WTC11 (cell line): Measurements from ENCODE around the gene BEGAIN. TPM values are rescaled to one million over a fixed set of nuclear protein-coding genes. Genes with fewer than 3 reads are reported as not detected.
A peak's percentile ranks its signal among the peaks of the same experiment; 100 is the strongest.

Experiments used
- ATAC-seq: fragments of 200-7000 bp; cut with Tn5 transposase; 2 replicates; pipeline ENCODE4 v1.10.0; 2021; ENCODE audit warnings: mild to moderate bottlenecking, moderate library complexity
- CTCF ChIA-PET: fragments of 300-600 bp; sonication (Branson Sonifier 250); formaldehyde crosslinking; loops from one replicate; lab custom pipeline; 2021; ENCODE audit warnings: antibody characterized with exemption; lab: Charles Lee
- POLR2A ChIA-PET: fragments of 350-600 bp; sonication (Branson Sonifier 250); formaldehyde crosslinking; loops from one replicate; lab custom pipeline; 2021; ENCODE audit warnings: antibody characterized with exemption; lab: Charles Lee
- DNase-seq: peaks from one replicate; pipeline ENCODE4 v3.0.0; 2021; ENCODE audit warnings: low spot score
- H3K27ac Mint-ChIP-seq: 2 replicates; pipeline ENCODE4 v1.8.0; 2021; ENCODE audit warnings: mixed read lengths
- H3K27me3 Mint-ChIP-seq: 2 replicates; pipeline ENCODE4 v1.8.0; 2021; ENCODE audit warnings: low read depth, mild to moderate bottlenecking, moderate library complexity, mixed read lengths
- H3K36me3 Mint-ChIP-seq: 2 replicates; pipeline ENCODE4 v1.8.0; 2021; ENCODE audit warnings: mixed read lengths
- H3K4me1 Mint-ChIP-seq: 2 replicates; pipeline ENCODE4 v1.8.0; 2022; ENCODE audit warnings: mixed read lengths
- H3K4me3 Mint-ChIP-seq: 2 replicates; pipeline ENCODE4 v1.8.0; 2021; ENCODE audit warnings: mild to moderate bottlenecking, moderate library complexity, mixed read lengths
- H3K9me3 Mint-ChIP-seq: 2 replicates; pipeline ENCODE4 v1.8.0; 2021; ENCODE audit warnings: mixed read lengths
- CBFB ChIP-seq: sonication (generic); formaldehyde crosslinking; IDR thresholded peaks from 2 replicates; pipeline ENCODE4 v1.8.1; 2022; ENCODE audit warnings: mild to moderate bottlenecking, low read depth, missing genetic modification reagents
- CREB1 ChIP-seq: sonication (generic); formaldehyde crosslinking; IDR thresholded peaks from 2 replicates; pipeline ENCODE4 v1.8.0; 2023; ENCODE audit warnings: mild to moderate bottlenecking, missing genetic modification reagents
- CREM ChIP-seq: sonication (generic); formaldehyde crosslinking; IDR thresholded peaks from 2 replicates; pipeline ENCODE4 v1.8.1; 2022; ENCODE audit warnings: mild to moderate bottlenecking, missing genetic modification reagents, moderate library complexity
- E2F1 ChIP-seq: sonication (generic); formaldehyde crosslinking; IDR thresholded peaks from 2 replicates; pipeline ENCODE4 v1.8.0; 2022; ENCODE audit warnings: mild to moderate bottlenecking, missing genetic modification reagents
- ESRRA ChIP-seq: sonication (generic); formaldehyde crosslinking; IDR thresholded peaks from 2 replicates; pipeline ENCODE4 v1.8.1; 2022; ENCODE audit warnings: mild to moderate bottlenecking, missing genetic modification reagents, borderline replicate concordance
- FOXP1 ChIP-seq: sonication (generic); formaldehyde crosslinking; IDR thresholded peaks from 2 replicates; pipeline ENCODE4 v1.8.0; 2022; ENCODE audit warnings: missing genetic modification reagents, mild to moderate bottlenecking, moderate library complexity, borderline replicate concordance
- GRHL2 ChIP-seq: fragments of 250-450 bp; sonication (Bioruptor Pico); IDR thresholded peaks from 2 replicates; pipeline ENCODE4 v1.8.0; 2022; ENCODE audit warnings: mild to moderate bottlenecking, moderate library complexity; ENCODE audit not compliant: insufficient replicate concordance, severe bottlenecking
- GTF2I ChIP-seq: fragments of 250-450 bp; sonication (Bioruptor Pico); conservative IDR thresholded peaks from 2 replicates; pipeline ENCODE4 v1.4.0; 2021; ENCODE audit warnings: mild to moderate bottlenecking
- HMGA2 ChIP-seq: fragments of 250-450 bp; sonication (Bioruptor Pico); IDR thresholded peaks from 2 replicates; pipeline ENCODE4 v1.4.0; 2021; ENCODE audit warnings: mild to moderate bottlenecking, moderate library complexity
- JAZF1 ChIP-seq: fragments of 250-450 bp; sonication (Bioruptor Pico); IDR thresholded peaks from 2 replicates; pipeline ENCODE4 v1.9.0; 2021; ENCODE audit warnings: moderate library complexity, mild to moderate bottlenecking, inconsistent platforms
- MYBL2 ChIP-seq: sonication (generic); formaldehyde crosslinking; IDR thresholded peaks from 2 replicates; pipeline ENCODE4 v1.8.1; 2023; ENCODE audit warnings: mild to moderate bottlenecking, moderate library complexity, missing genetic modification reagents
- OVOL2 ChIP-seq: fragments of 250-450 bp; sonication (Bioruptor Pico); IDR thresholded peaks from 2 replicates; pipeline ENCODE4 v1.9.0; 2021; ENCODE audit warnings: mild to moderate bottlenecking, borderline replicate concordance
- RORB ChIP-seq: fragments of 250-450 bp; sonication (Bioruptor Pico); IDR thresholded peaks from 2 replicates; pipeline ENCODE4 v1.9.0; 2021; ENCODE audit warnings: mild to moderate bottlenecking
- SMAD3 ChIP-seq: sonication (generic); formaldehyde crosslinking; IDR thresholded peaks from 2 replicates; pipeline ENCODE4 v1.8.0; 2022; ENCODE audit warnings: missing genetic modification reagents, mild to moderate bottlenecking, borderline replicate concordance
- TP53 ChIP-seq: sonication (generic); formaldehyde crosslinking; IDR thresholded peaks from 2 replicates; pipeline ENCODE4 v1.8.1; 2023; ENCODE audit warnings: mild to moderate bottlenecking, missing genetic modification reagents
- ZBTB21 ChIP-seq: sonication (generic); formaldehyde crosslinking; IDR thresholded peaks from 2 replicates; pipeline ENCODE4 v1.8.1; 2023; ENCODE audit warnings: mild to moderate bottlenecking, missing genetic modification reagents, borderline replicate concordance
- ZNF232 ChIP-seq: sonication (generic); formaldehyde crosslinking; IDR thresholded peaks from 2 replicates; pipeline ENCODE4 v1.8.0; 2022; ENCODE audit warnings: mild to moderate bottlenecking, missing genetic modification reagents
- ZNF396 ChIP-seq: fragments of 250-450 bp; sonication (Bioruptor Pico); IDR thresholded peaks from 2 replicates; pipeline ENCODE4 v1.8.0; 2021; ENCODE audit warnings: mild to moderate bottlenecking, moderate library complexity, borderline replicate concordance
- ZNF671 ChIP-seq: fragments of 250-450 bp; sonication (Bioruptor Pico); IDR thresholded peaks from 2 replicates; pipeline ENCODE4 v1.8.0; 2021; ENCODE audit warnings: mild to moderate bottlenecking
- total RNA-seq: library from RNA; stranded (reverse); gene quantifications from 3 replicates; pipeline ENCODE4 v1.2.3, GENCODE V29; 2021
- TF ChIP-seq, protein P1 (sequence below): fragments of 200-600 bp; IDR thresholded peaks from 2 replicates; pipeline ENCODE4 v1.8.0; 2022; ENCODE audit warnings: antibody characterized with exemption
- TF ChIP-seq, protein P2 (sequence below): sonication (generic); formaldehyde crosslinking; IDR thresholded peaks from 2 replicates; pipeline ENCODE4 v1.8.1; 2023; ENCODE audit warnings: mild to moderate bottlenecking, missing genetic modification reagents
- TF ChIP-seq, protein P3 (sequence below): sonication (generic); formaldehyde crosslinking; IDR thresholded peaks from 2 replicates; pipeline ENCODE4 v1.8.0; 2023; ENCODE audit warnings: missing genetic modification reagents
- TF ChIP-seq, protein P4 (sequence below): sonication (generic); formaldehyde crosslinking; IDR thresholded peaks from 2 replicates; pipeline ENCODE4 v1.8.0; 2022; ENCODE audit warnings: mild to moderate bottlenecking, missing genetic modification reagents
- TF ChIP-seq, protein P5 (sequence below): sonication (generic); formaldehyde crosslinking; IDR thresholded peaks from 2 replicates; pipeline ENCODE4 v1.8.1; 2023; ENCODE audit warnings: mild to moderate bottlenecking, missing genetic modification reagents
- TF ChIP-seq, protein P6 (sequence below): sonication (generic); formaldehyde crosslinking; IDR thresholded peaks from 2 replicates; pipeline ENCODE4 v1.8.1; 2022; ENCODE audit warnings: low read depth, missing genetic modification reagents, borderline replicate concordance
- TF ChIP-seq, protein P7 (sequence below): sonication (generic); formaldehyde crosslinking; IDR thresholded peaks from 2 replicates; pipeline ENCODE4 v1.8.1; 2022; ENCODE audit warnings: low read depth, mild to moderate bottlenecking, moderate library complexity, missing genetic modification reagents, borderline replicate concordance

The BEGAIN gene
- total RNA-seq, 1 experiment from 2014 or later: 1.3 TPM

DNA sequence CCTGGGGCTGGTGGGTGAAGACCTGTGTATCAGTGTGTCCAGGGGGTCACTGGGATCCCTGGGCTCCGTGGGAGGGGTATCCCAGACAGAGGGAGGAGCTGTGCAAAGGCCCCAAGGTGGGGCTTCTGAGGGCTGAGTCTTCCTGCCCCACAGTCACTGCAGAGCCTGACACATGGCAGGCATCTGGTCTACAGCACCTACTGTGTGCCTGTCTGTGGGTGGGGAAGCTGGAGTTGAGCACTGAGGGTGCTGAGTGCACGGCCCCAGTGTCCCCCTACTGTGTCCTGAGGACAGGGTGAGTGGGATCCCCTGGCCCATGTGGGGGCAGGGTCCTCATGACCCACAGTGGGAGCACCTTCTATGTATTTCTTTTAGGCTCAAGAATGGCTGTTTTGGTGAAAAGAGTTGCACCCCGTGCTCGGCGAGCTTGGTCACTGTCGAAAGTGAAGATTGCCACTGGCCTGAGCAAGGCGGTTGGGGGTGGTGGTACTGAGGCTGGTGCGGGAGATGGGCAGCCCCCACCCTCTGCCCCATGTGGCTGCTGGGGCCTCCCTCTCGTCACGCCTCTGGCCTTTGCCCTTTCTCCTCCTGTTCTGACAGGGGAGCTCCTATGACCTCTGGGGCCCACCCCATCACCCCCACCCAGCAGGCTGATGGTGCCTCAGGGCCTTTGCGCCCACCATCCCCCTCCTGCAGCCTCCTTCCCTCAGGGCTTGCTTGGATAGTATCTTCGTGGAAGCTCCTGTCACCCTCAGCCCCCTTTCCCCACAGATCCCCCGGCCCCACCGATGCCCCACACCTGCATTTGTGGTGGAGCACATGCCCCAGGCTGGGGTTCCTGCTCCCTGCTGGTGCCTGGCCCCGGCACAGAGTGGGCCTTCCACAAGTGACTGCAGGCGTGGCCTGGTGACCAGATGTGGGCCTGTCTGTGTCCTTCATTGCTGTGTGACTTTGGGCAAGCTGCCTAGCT lies 55.8 kb downstream of the BEGAIN start:
- DNase-seq: peak; percentile 6
- no peak overlapping the region for H3K27ac Mint-ChIP-seq

DNA sequence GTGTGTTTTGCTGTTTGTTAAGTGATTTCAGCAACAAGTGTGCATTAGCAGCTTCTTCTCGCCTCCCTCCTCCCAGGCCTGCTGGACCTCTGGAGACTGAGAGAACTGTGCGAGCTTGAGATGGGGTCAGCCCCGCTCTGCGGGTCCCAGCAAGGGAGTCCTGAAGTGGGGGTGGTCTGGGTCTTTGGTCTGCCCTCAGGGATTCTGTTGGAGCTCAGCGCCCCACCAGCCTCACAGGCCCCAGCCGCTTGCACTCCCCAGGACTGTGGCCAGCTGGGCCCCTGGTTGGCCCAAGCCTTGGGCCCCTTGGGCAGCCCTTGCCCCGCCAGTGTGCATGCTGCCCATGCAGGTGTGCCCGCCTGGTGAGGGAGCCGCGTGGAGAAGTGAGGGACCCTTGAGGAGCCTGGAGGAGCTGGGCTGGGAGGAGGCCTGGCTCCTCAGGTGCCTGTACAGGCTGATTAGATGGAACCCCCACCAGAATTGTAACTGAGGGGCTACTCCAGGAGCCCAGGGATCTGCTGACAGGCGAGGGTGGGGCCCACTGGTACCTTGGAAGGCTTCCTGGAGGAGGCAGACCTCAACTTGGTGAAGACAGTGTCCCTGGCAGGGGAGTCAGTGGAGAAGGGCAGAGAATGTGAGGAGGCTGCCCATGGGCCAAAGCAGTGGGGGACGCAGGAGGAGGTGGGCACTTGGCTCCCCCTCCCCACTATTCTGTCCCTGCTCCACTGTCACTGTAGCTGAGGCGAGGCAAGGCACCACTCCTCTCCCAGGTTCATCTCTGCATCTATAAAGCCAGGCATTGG lies 56.7 kb downstream of the BEGAIN start:
- peak; percentile 9 for DNase-seq
- Mint-ChIP-seq H3K27me3 (no peaks in the 10 kb centered on the region), H3K36me3 (no peaks in the 10 kb centered on the region), H3K4me3 (no peak overlapping the region), H3K27ac (no peak overlapping the region), H3K9me3 (no peaks in the 10 kb centered on the region), H3K4me1 (peaks cover 3% of the 10 kb centered on the region; the same call in 1 of the 2 replicates)
- ATAC-seq: no peak
- POLR2A ChIA-PET: interaction anchor here (0.6 kb wide), 1 partner anchor 15 kb away, joined by 6 read pairs; no protein-coding TSS in a partner anchor
- CTCF ChIA-PET: interaction anchor here (1.3 to 5.4 kb wide), 5 partner anchors 10 to 128 kb away, joined by 3 to 33 read pairs (median 5); no protein-coding TSS in a partner anchor
- TF ChIP-seq SMAD3 (CRISPR knock-in tag): no peak
- TF ChIP-seq ZNF232 (CRISPR knock-in tag): no peak
- TF ChIP-seq CREM (CRISPR knock-in tag): no peak
- TF ChIP-seq, protein P1, sequence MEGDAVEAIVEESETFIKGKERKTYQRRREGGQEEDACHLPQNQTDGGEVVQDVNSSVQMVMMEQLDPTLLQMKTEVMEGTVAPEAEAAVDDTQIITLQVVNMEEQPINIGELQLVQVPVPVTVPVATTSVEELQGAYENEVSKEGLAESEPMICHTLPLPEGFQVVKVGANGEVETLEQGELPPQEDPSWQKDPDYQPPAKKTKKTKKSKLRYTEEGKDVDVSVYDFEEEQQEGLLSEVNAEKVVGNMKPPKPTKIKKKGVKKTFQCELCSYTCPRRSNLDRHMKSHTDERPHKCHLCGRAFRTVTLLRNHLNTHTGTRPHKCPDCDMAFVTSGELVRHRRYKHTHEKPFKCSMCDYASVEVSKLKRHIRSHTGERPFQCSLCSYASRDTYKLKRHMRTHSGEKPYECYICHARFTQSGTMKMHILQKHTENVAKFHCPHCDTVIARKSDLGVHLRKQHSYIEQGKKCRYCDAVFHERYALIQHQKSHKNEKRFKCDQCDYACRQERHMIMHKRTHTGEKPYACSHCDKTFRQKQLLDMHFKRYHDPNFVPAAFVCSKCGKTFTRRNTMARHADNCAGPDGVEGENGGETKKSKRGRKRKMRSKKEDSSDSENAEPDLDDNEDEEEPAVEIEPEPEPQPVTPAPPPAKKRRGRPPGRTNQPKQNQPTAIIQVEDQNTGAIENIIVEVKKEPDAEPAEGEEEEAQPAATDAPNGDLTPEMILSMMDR: no peak
- TF ChIP-seq CBFB (CRISPR knock-in tag): no peak
- TF ChIP-seq E2F1 (CRISPR knock-in tag): no peak
- TF ChIP-seq CREB1: no peak
- no peak for TF ChIP-seq ZBTB21 (CRISPR knock-in tag)
- TF ChIP-seq, protein P2, sequence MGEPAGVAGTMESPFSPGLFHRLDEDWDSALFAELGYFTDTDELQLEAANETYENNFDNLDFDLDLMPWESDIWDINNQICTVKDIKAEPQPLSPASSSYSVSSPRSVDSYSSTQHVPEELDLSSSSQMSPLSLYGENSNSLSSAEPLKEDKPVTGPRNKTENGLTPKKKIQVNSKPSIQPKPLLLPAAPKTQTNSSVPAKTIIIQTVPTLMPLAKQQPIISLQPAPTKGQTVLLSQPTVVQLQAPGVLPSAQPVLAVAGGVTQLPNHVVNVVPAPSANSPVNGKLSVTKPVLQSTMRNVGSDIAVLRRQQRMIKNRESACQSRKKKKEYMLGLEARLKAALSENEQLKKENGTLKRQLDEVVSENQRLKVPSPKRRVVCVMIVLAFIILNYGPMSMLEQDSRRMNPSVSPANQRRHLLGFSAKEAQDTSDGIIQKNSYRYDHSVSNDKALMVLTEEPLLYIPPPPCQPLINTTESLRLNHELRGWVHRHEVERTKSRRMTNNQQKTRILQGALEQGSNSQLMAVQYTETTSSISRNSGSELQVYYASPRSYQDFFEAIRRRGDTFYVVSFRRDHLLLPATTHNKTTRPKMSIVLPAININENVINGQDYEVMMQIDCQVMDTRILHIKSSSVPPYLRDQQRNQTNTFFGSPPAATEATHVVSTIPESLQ: no peak
- TF ChIP-seq, protein P3, sequence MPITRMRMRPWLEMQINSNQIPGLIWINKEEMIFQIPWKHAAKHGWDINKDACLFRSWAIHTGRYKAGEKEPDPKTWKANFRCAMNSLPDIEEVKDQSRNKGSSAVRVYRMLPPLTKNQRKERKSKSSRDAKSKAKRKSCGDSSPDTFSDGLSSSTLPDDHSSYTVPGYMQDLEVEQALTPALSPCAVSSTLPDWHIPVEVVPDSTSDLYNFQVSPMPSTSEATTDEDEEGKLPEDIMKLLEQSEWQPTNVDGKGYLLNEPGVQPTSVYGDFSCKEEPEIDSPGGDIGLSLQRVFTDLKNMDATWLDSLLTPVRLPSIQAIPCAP (CRISPR knock-in tag): no peak
- TF ChIP-seq ZNF671: no peak
- TF ChIP-seq GTF2I (CRISPR knock-in tag): no peak
- no peak for TF ChIP-seq ZNF396 (CRISPR knock-in tag)
- no peak for TF ChIP-seq JAZF1 (CRISPR knock-in tag)
- TF ChIP-seq, protein P4, sequence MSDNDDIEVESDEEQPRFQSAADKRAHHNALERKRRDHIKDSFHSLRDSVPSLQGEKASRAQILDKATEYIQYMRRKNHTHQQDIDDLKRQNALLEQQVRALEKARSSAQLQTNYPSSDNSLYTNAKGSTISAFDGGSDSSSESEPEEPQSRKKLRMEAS (CRISPR knock-in tag): no peak
- TF ChIP-seq, protein P5, sequence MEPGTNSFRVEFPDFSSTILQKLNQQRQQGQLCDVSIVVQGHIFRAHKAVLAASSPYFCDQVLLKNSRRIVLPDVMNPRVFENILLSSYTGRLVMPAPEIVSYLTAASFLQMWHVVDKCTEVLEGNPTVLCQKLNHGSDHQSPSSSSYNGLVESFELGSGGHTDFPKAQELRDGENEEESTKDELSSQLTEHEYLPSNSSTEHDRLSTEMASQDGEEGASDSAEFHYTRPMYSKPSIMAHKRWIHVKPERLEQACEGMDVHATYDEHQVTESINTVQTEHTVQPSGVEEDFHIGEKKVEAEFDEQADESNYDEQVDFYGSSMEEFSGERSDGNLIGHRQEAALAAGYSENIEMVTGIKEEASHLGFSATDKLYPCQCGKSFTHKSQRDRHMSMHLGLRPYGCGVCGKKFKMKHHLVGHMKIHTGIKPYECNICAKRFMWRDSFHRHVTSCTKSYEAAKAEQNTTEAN (CRISPR knock-in tag): no peak

More for the DNA sequence above, 55.8 kb downstream of the BEGAIN start:
- Mint-ChIP-seq H3K4me3 (no peak overlapping the region), H3K4me1 (peaks cover 3% of the 10 kb centered on the region; the same call in 1 of the 2 replicates), H3K36me3 (no peaks in the 10 kb centered on the region), H3K9me3 (no peaks in the 10 kb centered on the region), H3K27me3 (no peaks in the 10 kb centered on the region)
- ATAC-seq: no peak
- POLR2A ChIA-PET: interaction anchor here (0.6 kb wide), 1 partner anchor 16 kb away, joined by 6 read pairs; no protein-coding TSS in a partner anchor
- CTCF ChIA-PET: interaction anchor here (0.8 to 5.4 kb wide), 3 partner anchors 15 to 114 kb away, joined by 3 to 33 read pairs (median 6); no protein-coding TSS in a partner anchor
- TF ChIP-seq FOXP1 (CRISPR knock-in tag) (no peak), RORB (CRISPR knock-in tag) (no peak), MYBL2 (CRISPR knock-in tag) (no peak), ESRRA (CRISPR knock-in tag) (no peak), TP53 (CRISPR knock-in tag) (no peak), GRHL2 (CRISPR knock-in tag) (no peak), OVOL2 (CRISPR knock-in tag) (no peak), HMGA2 (CRISPR knock-in tag) (no peak)
- TF ChIP-seq, protein P6, sequence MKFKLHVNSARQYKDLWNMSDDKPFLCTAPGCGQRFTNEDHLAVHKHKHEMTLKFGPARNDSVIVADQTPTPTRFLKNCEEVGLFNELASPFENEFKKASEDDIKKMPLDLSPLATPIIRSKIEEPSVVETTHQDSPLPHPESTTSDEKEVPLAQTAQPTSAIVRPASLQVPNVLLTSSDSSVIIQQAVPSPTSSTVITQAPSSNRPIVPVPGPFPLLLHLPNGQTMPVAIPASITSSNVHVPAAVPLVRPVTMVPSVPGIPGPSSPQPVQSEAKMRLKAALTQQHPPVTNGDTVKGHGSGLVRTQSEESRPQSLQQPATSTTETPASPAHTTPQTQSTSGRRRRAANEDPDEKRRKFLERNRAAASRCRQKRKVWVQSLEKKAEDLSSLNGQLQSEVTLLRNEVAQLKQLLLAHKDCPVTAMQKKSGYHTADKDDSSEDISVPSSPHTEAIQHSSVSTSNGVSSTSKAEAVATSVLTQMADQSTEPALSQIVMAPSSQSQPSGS: no peak
- TF ChIP-seq, protein P7, sequence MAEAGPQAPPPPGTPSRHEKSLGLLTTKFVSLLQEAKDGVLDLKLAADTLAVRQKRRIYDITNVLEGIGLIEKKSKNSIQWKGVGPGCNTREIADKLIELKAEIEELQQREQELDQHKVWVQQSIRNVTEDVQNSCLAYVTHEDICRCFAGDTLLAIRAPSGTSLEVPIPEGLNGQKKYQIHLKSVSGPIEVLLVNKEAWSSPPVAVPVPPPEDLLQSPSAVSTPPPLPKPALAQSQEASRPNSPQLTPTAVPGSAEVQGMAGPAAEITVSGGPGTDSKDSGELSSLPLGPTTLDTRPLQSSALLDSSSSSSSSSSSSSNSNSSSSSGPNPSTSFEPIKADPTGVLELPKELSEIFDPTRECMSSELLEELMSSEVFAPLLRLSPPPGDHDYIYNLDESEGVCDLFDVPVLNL: no peak
